ENCODE data around the gene ATAT1. TPM values are rescaled to one million over a fixed set of nuclear protein-coding genes. Genes with fewer than 3 reads are reported as not detected.

Gene ATAT1
- polyA plus RNA-seq, 1 experiment = 10.8 TPM

- Histone ChIP-seq H3K27ac (ENCODE audit: low read depth, low read length) (peak overlapping the region; percentile 68), H3K4me3 (ENCODE audit: low read depth, low read length) (peak overlapping the region; percentile 92), H3K27me3 (ENCODE audit: control insufficient read depth, insufficient read depth, low read length) (no peaks in the 10 kb centered on the region), H3K9me3 (ENCODE audit: control insufficient read depth, insufficient read depth, low read length) (no peaks in the 10 kb centered on the region; the same call in 1 of the 2 replicates)
- TF ChIP-seq CTCF (IDR thresholded peaks at IDR 0.05; ENCODE audit: low read depth, low read length) = no peak
- ChIA-PET CTCF (interaction anchor here (1.6 to 6.6 kb wide), 2 partner anchors 10 to 40 kb away, joined by 11 to 105 read pairs; partner anchors contain the start of genes DHX16 and TUBB), POLR2A (interaction anchor here (0.6 to 2.2 kb wide), 7 partner anchors 8 to 239 kb away, joined by 3 to 20 read pairs (median 4); partner anchors contain the start of genes MDC1 and NRM)
- no peak for DNase-seq (ENCODE audit: low read depth, low spot score)
Measured at GRCh38 chr6:30682143-30683117, 55.8 kb downstream of the ATAT1 start.

- ChIA-PET CTCF (interaction anchor here (6.6 kb wide), 1 partner anchor 39 kb away, joined by 105 read pairs; the partner anchor contains the start of gene TUBB), POLR2A (interaction anchor here (0.8 to 2.2 kb wide), 6 partner anchors 7 to 83 kb away, joined by 3 to 20 read pairs (median 4); partner anchors contain the start of gene NRM)
- Histone ChIP-seq H3K9me3 (ENCODE audit: control insufficient read depth, insufficient read depth, low read length) (no peaks in the 10 kb centered on the region; the same call in 1 of the 2 replicates), H3K27ac (ENCODE audit: low read depth, low read length) (peak overlapping the region; percentile 68), H3K4me3 (ENCODE audit: low read depth, low read length) (peak overlapping the region; percentile 92), H3K27me3 (ENCODE audit: control insufficient read depth, insufficient read depth, low read length) (no peaks in the 10 kb centered on the region)
- no peak for DNase-seq (ENCODE audit: low read depth, low spot score)
- TF ChIP-seq CTCF (IDR thresholded peaks at IDR 0.05; ENCODE audit: low read depth, low read length) = no peak
Measured at GRCh38 chr6:30683183-30683979, 56.7 kb downstream of the ATAT1 start.

GRCh38 chr6:30683980-30684338 is 57.3 kb downstream of the ATAT1 start:
- peak overlapping the region; percentile 92 for H3K4me3 ChIP-seq (ENCODE audit: low read depth, low read length)
- TF ChIP-seq CTCF (IDR thresholded peaks at IDR 0.05; ENCODE audit: low read depth, low read length) = no peak
- POLR2A ChIA-PET = interaction anchor here (0.8 to 0.9 kb wide), 2 partner anchors 9 to 42 kb away, joined by 3 to 4 read pairs; no protein-coding TSS in a partner anchor
- CTCF ChIA-PET = interaction anchor here (1.0 kb wide), 1 partner anchor 9 kb away, joined by 6 read pairs; no protein-coding TSS in a partner anchor
- no peaks in the 10 kb centered on the region for H3K27me3 ChIP-seq (ENCODE audit: control insufficient read depth, insufficient read depth, low read length)
- H3K9me3 ChIP-seq (ENCODE audit: control insufficient read depth, insufficient read depth, low read length) = no peaks in the 10 kb centered on the region; the same call in 1 of the 2 replicates
- DNase-seq (ENCODE audit: low read depth, low spot score) = no peak
- peak overlapping the region; percentile 68 for H3K27ac ChIP-seq (ENCODE audit: low read depth, low read length)

GRCh38 chr6:30684386-30685156 is 57.9 kb downstream of the ATAT1 start:
- TF ChIP-seq CTCF (IDR thresholded peaks at IDR 0.05; ENCODE audit: low read depth, low read length) = no peak
- ChIA-PET CTCF (interaction anchor here (1.0 to 1.4 kb wide), 3 partner anchors 9 to 403 kb away, joined by 3 to 6 read pairs (median 4); no protein-coding TSS in a partner anchor), POLR2A (interaction anchor here (0.6 to 0.9 kb wide), 3 partner anchors 10 to 127 kb away, joined by 3 to 4 read pairs (median 4); no protein-coding TSS in a partner anchor)
- Histone ChIP-seq H3K9me3 (ENCODE audit: control insufficient read depth, insufficient read depth, low read length) (no peaks in the 10 kb centered on the region; the same call in 1 of the 2 replicates), H3K27me3 (ENCODE audit: control insufficient read depth, insufficient read depth, low read length) (no peaks in the 10 kb centered on the region), H3K27ac (ENCODE audit: low read depth, low read length) (peak overlapping the region; percentile 47), H3K4me3 (ENCODE audit: low read depth, low read length) (peak overlapping the region; percentile 92)
- no peak for DNase-seq (ENCODE audit: low read depth, low spot score)

Measured in AG04450 (cell line).